ENCODE results near the gene SCGB3A2.

SCGB3A2 gene

GRCh38 chr5:147911427-147911826, 32.9 kb downstream of the SCGB3A2 start:
- DNase-seq: no peak

- no peak for DNase-seq
Observed at GRCh38 chr5:147912011-147912410, 33.5 kb downstream of the SCGB3A2 start.

GRCh38 chr5:147913786-147914185, 35.3 kb downstream of the SCGB3A2 start:
- DNase-seq: no peak

GRCh38 chr5:147918101-147918685, 39.7 kb downstream of the SCGB3A2 start:
- no peak for DNase-seq

GRCh38 chr5:147918899-147919298, 40.4 kb downstream of the SCGB3A2 start:
- no peak for DNase-seq

GRCh38 chr5:147920420-147921030, 42.0 kb downstream of the SCGB3A2 start:
- no peak for DNase-seq

GRCh38 chr5:147921136-147921535, 42.6 kb downstream of the SCGB3A2 start:
- DNase-seq: no peak

- no peak for DNase-seq
Observed at GRCh38 chr5:147925020-147925419, 46.5 kb downstream of the SCGB3A2 start.

GRCh38 chr5:147927901-147928300, 49.4 kb downstream of the SCGB3A2 start:
- DNase-seq: no peak

- no peak for DNase-seq
Observed at GRCh38 chr5:147930769-147931168, 52.3 kb downstream of the SCGB3A2 start.
